ENCODE results near the gene ATG7.

ATG7 gene

DNA sequence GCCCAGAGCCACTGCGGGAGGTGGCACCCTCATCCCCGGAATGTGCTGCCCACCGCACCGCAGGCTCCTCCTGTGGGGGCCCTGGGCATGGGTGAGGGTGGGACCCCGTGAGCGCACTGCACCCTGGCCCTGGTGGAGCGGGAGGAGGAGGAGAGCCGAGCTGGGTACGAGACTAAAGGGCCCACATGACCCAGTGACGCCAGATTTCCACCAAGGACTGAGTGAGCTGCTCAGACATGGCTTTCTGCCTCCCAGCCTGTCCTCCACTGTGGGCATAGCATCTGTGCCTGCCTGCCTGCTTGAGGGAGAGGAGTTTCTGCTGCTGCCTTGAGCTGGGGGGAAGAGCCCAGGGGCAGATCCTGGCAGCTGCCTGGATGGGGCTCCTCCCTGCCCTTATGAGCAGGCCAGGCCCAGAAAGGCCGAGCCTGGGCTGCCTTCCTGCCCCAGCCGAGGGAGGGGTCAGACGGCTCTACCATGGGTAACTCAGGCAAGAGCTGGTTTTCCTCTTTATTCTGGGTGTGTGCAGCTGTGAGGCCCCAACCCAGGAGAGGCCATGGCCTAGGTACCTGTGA lies 283.1 kb downstream of the ATG7 start:
- H3K27ac Mint-ChIP-seq = no peak overlapping the region
- H3K27me3 Mint-ChIP-seq = no peaks in the 10 kb centered on the region
- peaks cover 12% of the 10 kb centered on the region for H3K4me1 Mint-ChIP-seq (ENCODE audit: low read depth)
- H3K9me3 Mint-ChIP-seq = no peaks in the 10 kb centered on the region
- H3K4me3 Mint-ChIP-seq = no peak overlapping the region
- peaks cover 43% of the 10 kb centered on the region for H3K36me3 Mint-ChIP-seq (ENCODE audit: low read depth)

DNA sequence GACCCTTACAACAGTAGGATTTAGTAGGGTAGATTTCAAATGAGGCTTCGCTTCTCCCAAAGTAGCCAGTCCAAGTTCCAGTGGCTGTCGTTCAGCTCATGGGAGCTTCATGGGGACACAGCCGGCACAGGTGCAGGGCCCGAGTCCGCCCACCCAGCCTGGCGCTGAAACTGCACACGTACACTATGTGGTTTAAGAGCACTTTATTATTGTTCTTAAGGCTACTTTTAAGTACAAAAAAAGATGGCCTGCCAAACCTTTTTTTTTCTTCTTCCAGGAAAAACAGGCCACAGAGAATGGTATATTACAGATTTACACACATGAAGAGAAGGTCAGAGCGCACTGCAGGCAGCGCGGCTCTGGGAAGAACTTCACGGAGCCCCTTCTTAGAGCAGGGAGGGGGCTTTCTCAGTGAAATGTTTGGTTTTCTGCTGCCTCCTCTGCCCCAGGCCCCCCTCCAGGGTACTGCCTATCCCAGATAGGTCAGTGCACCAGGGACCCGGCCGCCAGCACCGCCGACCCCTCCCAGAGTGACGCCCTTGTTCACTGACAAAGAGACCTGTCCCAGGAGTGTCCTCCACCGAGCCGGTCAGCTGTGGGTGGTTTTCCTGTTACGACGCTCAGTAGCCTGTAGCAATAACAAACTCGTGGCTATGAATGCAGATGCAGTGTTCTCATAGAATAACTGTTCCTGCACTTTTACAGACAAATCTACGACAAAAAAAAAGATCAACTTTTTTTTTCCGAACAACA lies 283.9 kb downstream of the ATG7 start:
- H3K36me3 Mint-ChIP-seq (ENCODE audit: low read depth) = peaks cover 43% of the 10 kb centered on the region
- H3K4me1 Mint-ChIP-seq (ENCODE audit: low read depth) = peaks cover 12% of the 10 kb centered on the region
- H3K27me3 Mint-ChIP-seq = no peaks in the 10 kb centered on the region
- no peaks in the 10 kb centered on the region for H3K9me3 Mint-ChIP-seq
- H3K4me3 Mint-ChIP-seq = no peak overlapping the region
- peak overlapping the region; percentile 11 for H3K27ac Mint-ChIP-seq

DNA sequence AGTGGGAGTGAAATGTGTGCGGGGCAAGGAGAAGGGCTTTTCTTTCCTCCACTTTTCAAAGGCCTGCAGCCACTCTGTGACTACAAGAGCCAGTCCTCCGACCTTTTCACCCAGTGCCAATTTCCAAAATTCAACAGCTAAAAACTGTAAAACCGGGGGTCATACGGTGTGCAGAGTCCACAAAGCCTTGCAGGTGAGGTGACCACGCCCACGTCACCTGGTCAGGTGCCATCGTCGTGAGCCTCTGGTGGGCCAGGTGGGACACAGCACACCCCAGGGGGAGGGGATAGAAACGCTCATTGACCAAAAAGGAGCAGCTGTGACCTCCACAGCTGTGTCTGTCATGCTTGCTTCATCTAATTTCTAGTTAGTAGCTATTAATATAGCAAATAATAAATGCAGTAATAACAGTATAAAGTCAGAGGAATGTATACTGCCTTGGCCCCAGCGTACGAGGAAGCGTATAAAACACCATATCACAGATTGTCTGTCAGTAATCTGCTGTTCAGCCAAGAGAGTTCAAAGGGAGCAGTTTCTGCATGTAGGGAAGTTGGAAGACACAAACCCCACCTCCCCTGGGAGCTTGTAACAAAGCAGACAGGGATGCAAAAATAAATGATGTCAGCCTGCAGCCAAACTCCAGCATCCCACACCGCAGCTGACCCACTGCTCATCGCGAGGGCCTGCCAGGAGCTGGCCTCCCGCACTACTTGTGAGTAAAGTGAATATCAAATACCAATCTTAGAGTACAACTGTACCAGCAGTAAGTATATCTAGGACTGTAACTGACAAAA lies 284.9 kb downstream of the ATG7 start:
- Mint-ChIP-seq H3K27me3 (no peaks in the 10 kb centered on the region), H3K9me3 (no peaks in the 10 kb centered on the region), H3K4me1 (ENCODE audit: low read depth) (peaks cover 12% of the 10 kb centered on the region), H3K4me3 (no peak overlapping the region), H3K27ac (no peak overlapping the region), H3K36me3 (ENCODE audit: low read depth) (peaks cover 40% of the 10 kb centered on the region)

DNA sequence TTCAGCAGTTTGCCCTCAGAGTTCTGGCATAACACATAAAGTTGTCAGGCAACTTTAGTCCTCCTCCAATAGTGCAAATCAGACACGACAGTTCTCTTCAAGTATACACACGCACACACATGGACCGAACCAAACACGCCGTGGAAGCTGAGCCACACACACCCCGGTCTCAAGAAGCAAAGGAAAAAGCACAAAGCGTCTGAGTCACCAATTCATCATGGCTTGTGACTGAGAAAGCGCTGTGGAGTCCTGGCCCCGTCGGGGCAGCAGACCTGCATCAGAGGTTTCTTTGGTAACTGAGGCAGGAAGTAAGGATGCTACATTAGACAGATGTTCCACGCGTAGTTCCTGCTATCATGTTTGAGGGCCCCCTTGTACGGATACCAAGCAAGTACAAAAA lies 285.8 kb downstream of the ATG7 start:
- no peaks in the 10 kb centered on the region for H3K9me3 Mint-ChIP-seq
- H3K4me1 Mint-ChIP-seq (ENCODE audit: low read depth) = peaks cover 12% of the 10 kb centered on the region
- peak overlapping the region; percentile 72 for H3K27ac Mint-ChIP-seq
- no peak overlapping the region for H3K4me3 Mint-ChIP-seq
- H3K36me3 Mint-ChIP-seq (ENCODE audit: low read depth) = peaks cover 33% of the 10 kb centered on the region
- no peaks in the 10 kb centered on the region for H3K27me3 Mint-ChIP-seq

DNA sequence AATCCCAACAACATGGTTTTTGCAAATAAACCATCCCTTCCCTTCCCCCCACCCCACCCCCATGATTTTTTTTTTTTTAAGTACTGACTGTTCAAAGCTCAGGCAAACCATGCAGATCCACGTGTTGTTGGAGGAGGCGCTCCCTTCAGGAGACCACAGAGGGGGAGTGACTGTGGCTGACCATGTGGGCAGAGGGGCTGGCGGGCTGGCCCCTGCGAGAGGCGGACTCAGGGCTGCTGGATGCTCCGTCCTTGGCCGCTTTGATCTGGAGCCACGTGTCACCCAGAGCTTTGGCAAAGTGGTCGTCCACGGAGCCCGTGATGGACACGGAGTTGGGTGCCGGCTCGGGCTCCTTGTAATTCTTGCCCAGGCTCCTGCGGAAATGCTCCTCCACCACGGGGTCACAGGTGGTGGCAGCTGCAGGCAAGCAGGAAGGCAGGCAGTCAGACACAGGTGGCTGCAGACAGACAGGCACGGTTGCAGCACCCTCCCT lies 286.3 kb downstream of the ATG7 start:
- no peaks in the 10 kb centered on the region for H3K9me3 Mint-ChIP-seq
- no peak overlapping the region for H3K4me3 Mint-ChIP-seq
- peaks cover 12% of the 10 kb centered on the region for H3K4me1 Mint-ChIP-seq (ENCODE audit: low read depth)
- H3K27me3 Mint-ChIP-seq = no peaks in the 10 kb centered on the region
- peaks cover 35% of the 10 kb centered on the region for H3K36me3 Mint-ChIP-seq (ENCODE audit: low read depth)
- peak overlapping the region; percentile 72 for H3K27ac Mint-ChIP-seq

DNA sequence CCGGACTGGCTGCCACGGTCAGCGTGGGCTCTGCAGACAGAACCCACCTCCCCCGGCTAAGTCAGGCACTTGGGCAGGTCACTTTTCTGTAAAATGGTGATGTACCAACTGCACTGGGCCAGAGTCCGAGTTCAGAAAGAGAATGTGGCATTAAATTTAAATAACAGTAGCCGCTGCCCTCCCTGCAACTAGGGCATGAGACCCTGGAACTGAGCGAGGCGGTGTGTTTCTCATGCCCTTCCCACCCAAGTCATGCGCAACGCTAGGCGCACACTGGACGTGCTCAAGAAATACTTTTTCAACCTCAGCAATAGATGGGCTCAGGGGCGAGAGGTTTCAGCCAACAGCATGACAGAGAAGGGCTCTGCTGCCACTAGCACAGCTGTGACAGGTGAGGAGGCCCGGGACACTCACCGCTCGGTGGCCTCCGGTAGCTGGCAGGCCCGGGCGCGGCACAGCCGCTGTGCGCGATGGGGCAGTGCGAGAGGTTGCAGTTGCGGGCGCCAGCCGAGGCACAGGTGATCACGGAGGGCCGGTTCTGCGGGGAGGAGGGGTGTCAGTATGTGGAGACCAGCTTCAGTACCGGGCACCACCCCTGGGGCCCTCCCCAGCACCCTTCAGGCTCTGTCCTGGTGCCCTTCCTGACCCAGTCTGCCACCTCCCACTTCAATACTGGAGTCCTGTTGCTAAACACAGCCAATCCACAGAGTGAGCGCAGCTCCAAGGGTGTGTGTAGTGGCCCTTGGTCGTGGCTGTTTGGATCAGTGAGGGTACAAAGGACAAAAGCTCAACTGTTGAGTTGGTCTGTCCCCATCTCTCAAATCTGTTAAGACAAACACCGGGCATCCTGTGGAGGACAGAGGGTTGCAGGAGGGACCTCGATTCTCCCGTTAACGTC lies 287.0 kb downstream of the ATG7 start:
- no peak overlapping the region for H3K27ac Mint-ChIP-seq
- no peak overlapping the region for H3K4me3 Mint-ChIP-seq
- H3K27me3 Mint-ChIP-seq = no peaks in the 10 kb centered on the region
- H3K9me3 Mint-ChIP-seq = no peaks in the 10 kb centered on the region
- H3K4me1 Mint-ChIP-seq (ENCODE audit: low read depth) = peaks cover 12% of the 10 kb centered on the region
- H3K36me3 Mint-ChIP-seq (ENCODE audit: low read depth) = peaks cover 43% of the 10 kb centered on the region

DNA sequence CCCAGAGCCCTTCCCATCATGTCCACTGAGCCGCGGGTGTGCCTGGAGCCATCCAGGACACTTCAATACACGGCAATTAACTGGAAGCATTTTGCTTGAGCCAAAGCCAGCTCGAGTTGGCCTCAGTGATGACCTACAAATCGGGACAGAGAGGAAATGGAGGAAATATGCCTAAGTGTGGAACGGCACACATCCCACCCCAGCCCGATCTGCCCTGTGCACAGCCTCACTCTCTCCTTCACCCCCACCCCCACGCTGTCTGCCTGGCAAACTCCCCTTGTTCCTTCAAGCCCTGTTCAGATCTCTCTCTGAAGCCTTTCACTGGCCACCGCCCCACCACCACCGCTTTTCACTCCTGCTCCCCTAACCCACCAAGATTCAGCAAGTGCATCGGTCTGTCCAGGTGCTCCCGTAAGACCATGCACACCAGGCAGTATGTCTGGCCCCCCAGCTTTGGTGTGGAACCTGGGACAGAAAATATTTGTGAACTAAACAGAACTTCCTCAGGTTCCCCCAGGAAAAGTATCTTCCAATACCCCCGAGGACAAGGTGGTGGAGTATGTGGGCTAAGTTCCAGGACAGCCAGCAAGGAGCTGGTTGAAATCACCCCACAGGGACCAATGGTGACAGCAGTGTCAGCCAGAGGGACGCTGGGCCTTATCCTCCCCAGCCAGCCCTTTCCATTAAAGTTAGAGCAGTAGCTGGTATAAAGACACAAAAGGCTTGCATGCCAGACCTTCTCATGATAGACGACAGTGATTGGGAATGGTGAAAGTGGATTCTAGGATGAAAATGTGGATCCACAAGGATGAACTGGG lies 287.8 kb downstream of the ATG7 start:
- peak overlapping the region; percentile 58 for H3K27ac Mint-ChIP-seq
- H3K36me3 Mint-ChIP-seq (ENCODE audit: low read depth) = peaks cover 44% of the 10 kb centered on the region
- H3K27me3 Mint-ChIP-seq = no peaks in the 10 kb centered on the region
- no peaks in the 10 kb centered on the region for H3K9me3 Mint-ChIP-seq
- H3K4me1 Mint-ChIP-seq (ENCODE audit: low read depth) = peaks cover 12% of the 10 kb centered on the region
- H3K4me3 Mint-ChIP-seq = no peak overlapping the region

DNA sequence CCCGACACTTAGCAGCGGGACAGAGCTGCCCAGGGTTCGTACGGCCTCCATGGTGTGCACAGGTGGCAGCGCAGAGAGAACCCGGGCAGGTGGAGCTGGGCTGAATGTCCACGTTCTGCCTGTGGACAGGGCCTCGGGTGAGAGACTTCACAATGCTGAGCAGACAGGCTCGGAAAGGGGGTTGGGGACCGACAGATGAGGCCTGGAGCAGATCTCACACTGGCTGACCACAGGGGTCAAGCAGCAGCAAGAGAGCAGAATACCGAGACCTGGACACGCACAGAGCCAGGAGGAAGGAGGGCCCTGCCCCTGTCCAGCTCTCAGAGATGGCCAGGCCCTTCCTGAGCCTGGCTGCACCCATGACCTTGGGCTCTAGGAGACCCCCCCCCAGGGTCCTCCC lies 288.5 kb downstream of the ATG7 start:
- Mint-ChIP-seq H3K36me3 (ENCODE audit: low read depth) (peaks cover 41% of the 10 kb centered on the region), H3K9me3 (no peaks in the 10 kb centered on the region), H3K27ac (peak overlapping the region; percentile 58), H3K27me3 (no peaks in the 10 kb centered on the region), H3K4me3 (no peak overlapping the region), H3K4me1 (ENCODE audit: low read depth) (peaks cover 12% of the 10 kb centered on the region)

DNA sequence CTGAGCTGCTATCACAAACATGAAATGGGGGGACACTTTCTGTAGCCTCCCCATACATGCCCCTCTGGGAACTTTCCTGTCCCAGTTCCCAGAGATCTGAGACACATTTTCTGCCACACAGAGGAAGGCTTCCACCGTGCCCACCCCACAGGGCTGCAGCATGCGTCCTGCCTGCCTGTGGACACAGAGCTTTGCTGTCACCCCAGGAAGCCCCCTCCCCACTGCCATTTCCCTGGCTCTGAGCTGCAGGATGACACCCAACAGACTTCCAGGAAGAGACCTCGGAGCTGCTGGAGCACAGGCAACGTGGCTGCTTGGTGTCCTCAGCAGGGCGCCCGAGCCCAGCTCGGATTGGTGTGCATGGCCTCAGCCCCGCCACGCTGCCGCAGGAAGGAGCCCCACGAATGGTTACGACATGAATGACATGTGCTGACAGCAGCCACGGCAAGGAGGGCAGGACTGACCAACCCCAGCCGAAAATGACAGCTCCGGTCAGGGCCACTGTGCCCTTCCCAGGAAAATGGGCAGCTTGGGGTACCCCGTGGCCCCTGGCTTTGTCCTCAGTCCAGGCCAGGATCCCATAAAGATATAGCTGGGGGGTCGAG lies 290.2 kb downstream of the ATG7 start:
- peaks cover 39% of the 10 kb centered on the region for H3K36me3 Mint-ChIP-seq (ENCODE audit: low read depth)

DNA sequence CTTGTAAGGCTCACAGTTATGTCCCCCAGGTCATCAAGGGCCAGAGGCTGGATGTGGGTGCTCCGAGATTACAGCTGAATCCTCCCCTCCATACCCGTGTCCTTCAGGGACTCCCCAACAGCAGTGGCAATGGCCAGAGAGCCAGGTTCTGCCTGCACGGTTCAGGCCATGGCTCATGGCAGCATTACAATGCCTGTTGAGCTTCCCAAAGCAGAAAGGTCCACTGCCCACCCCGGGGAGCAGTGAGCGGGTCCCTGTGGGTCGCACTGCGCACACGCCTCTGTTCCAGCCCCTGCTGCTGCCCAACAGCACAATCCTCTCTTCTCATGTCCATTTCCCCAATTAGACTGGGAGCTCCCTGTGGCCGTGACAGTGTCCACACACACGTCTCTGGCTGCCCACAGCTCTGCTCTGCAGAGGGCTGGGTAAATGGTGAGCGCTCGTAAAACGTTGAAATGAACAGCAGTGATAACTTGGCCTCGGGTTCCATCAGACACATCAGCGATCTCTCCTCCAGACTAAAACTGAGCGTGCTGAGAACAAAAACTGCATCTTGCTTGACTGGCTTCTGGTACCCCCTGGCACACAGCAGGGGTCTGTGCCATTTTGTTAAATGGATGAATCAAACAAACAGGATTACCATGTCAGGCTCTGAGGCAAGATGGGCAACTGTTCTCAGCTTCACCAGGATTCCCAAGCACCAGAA lies 291.1 kb downstream of the ATG7 start:
- Mint-ChIP-seq H3K27me3 (no peaks in the 10 kb centered on the region), H3K4me1 (ENCODE audit: low read depth) (peaks cover 6% of the 10 kb centered on the region), H3K9me3 (no peaks in the 10 kb centered on the region), H3K4me3 (no peak overlapping the region), H3K36me3 (ENCODE audit: low read depth) (peaks cover 31% of the 10 kb centered on the region), H3K27ac (no peak overlapping the region)

More for the DNA sequence above, 290.2 kb downstream of the ATG7 start:
- Mint-ChIP-seq H3K27me3 (no peaks in the 10 kb centered on the region), H3K4me3 (no peak overlapping the region), H3K4me1 (ENCODE audit: low read depth) (peaks cover 9% of the 10 kb centered on the region), H3K9me3 (no peaks in the 10 kb centered on the region), H3K27ac (peak overlapping the region; percentile 6)

DNA sequence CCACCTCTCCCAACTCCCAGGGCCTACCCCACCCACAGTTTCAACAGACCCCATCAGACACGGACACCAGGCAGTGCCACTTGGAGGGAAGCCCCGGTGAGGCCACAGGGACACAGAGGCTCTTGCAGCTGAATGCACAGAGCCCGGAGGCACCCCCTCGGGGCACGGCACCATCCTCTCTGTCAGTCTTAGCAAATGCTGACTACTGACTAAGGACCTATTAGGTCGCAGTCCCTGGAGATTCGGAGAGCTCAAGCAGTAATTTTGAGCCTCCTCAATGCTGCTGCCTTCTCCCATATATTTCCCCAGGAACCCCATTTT lies 291.6 kb downstream of the ATG7 start:
- Mint-ChIP-seq H3K4me3 (no peak overlapping the region), H3K27ac (no peak overlapping the region), H3K4me1 (ENCODE audit: low read depth) (peaks cover 7% of the 10 kb centered on the region), H3K36me3 (ENCODE audit: low read depth) (peaks cover 31% of the 10 kb centered on the region), H3K27me3 (no peaks in the 10 kb centered on the region), H3K9me3 (no peaks in the 10 kb centered on the region)

DNA sequence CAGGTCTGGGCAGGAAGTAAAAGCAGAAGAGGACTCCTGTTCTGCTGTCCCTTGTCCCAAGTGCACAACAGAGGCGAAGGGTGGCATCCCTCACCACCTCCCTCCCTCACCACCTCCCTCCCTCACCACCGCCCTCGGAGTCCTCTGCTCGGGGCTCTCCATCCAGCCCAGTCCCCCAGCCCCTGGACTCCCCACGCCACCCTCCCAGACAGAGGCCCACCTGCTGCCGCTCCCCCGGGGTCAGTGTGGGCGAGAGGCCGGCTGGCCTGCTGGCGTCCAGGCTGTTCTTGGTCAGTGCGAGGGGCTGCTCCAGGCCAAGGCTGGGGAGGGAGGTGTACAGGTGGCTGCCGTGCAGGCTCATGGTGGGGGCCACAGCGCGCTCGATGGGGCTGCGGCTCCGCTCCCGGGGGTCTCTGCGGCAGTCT lies 292.4 kb downstream of the ATG7 start:
- no peaks in the 10 kb centered on the region for H3K9me3 Mint-ChIP-seq
- no peak overlapping the region for H3K27ac Mint-ChIP-seq
- peaks cover 7% of the 10 kb centered on the region for H3K4me1 Mint-ChIP-seq (ENCODE audit: low read depth)
- no peak overlapping the region for H3K4me3 Mint-ChIP-seq
- peaks cover 31% of the 10 kb centered on the region for H3K36me3 Mint-ChIP-seq (ENCODE audit: low read depth)
- no peaks in the 10 kb centered on the region for H3K27me3 Mint-ChIP-seq

DNA sequence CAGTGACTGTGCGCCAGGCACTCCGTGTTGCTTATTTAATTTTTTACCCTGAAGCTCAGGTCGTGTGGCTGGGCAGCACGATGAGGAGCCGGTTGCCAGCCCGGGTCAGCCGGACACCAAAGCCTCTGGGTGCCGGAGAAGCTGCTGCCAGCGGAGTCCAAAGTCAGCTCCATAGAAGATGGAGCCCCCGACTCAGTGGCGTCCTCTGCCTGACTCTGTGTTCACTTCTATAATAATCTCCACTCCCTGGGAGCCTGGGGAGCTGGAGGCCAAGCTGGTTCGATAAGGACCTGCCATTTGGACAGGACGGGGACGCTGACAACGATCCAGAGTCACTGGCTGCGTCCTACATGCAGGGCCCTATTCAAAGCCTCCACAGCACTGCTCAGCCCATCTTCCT lies 292.9 kb downstream of the ATG7 start:
- no peaks in the 10 kb centered on the region for H3K9me3 Mint-ChIP-seq
- H3K27ac Mint-ChIP-seq = no peak overlapping the region
- peaks cover 26% of the 10 kb centered on the region for H3K36me3 Mint-ChIP-seq (ENCODE audit: low read depth)
- no peaks in the 10 kb centered on the region for H3K27me3 Mint-ChIP-seq
- peaks cover 7% of the 10 kb centered on the region for H3K4me1 Mint-ChIP-seq (ENCODE audit: low read depth)
- no peak overlapping the region for H3K4me3 Mint-ChIP-seq
